ENCODE data around the gene ZBTB11. TPM values are rescaled to one million over a fixed set of nuclear protein-coding genes. Genes with fewer than 3 reads are reported as not detected.
"Not testable (repeated sequence)": the region's sequence is repeated elsewhere in the genome, so short reads cannot be mapped to it uniquely, and the experiment has no call there.

Gene ZBTB11
- total RNA-seq, 1 donor from 2014 or later: 16.2 TPM

- Histone ChIP-seq H3K4me3 (ENCODE audit: low read length in 3 of 3) (no peak overlapping the region), H3K27me3 (ENCODE audit: control insufficient read depth in 3 of 3, insufficient read depth in 3 of 3, low read length in 3 of 3) (no peaks in the 10 kb centered on the region), H3K9ac (ENCODE audit: low read depth in 1 of 3, low read length in 3 of 3) (no peak overlapping the region), H3K4me1 (ENCODE audit: control insufficient read depth in 3 of 3, insufficient read depth in 3 of 3, low read length in 3 of 3) (no peaks in the 10 kb centered on the region), H3K9me3 (ENCODE audit: control insufficient read depth in 3 of 3, low read length in 3 of 3) (no peaks in the 10 kb centered on the region), H3K27ac (ENCODE audit: low read depth, low read length) (no peak overlapping the region), H3K36me3 (ENCODE audit: control insufficient read depth in 3 of 3, insufficient read depth in 3 of 3, low read length in 3 of 3) (no peaks in the 10 kb centered on the region)
These were observed 57.2 kb downstream of the ZBTB11 start for GRCh38 chr3:101619734-101620133.

GRCh38 chr3:101618726-101619125, 58.2 kb downstream of the ZBTB11 start:
- Histone ChIP-seq H3K36me3 (ENCODE audit: control insufficient read depth in 3 of 3, insufficient read depth in 3 of 3, low read length in 3 of 3) (no peaks in the 10 kb centered on the region), H3K9ac (ENCODE audit: low read depth in 1 of 3, low read length in 3 of 3) (no peak overlapping the region), H3K4me3 (ENCODE audit: low read length in 3 of 3) (no peak overlapping the region), H3K4me1 (ENCODE audit: control insufficient read depth in 3 of 3, insufficient read depth in 3 of 3, low read length in 3 of 3) (no peaks in the 10 kb centered on the region), H3K27me3 (ENCODE audit: control insufficient read depth in 3 of 3, insufficient read depth in 3 of 3, low read length in 3 of 3) (no peaks in the 10 kb centered on the region), H3K27ac (ENCODE audit: low read depth, low read length) (no peak overlapping the region), H3K9me3 (ENCODE audit: control insufficient read depth in 3 of 3, low read length in 3 of 3) (no peaks in the 10 kb centered on the region)

- H3K9ac ChIP-seq (ENCODE audit: low read depth in 1 of 3, low read length in 3 of 3): no peak overlapping the region
These were observed 59.5 kb downstream of the ZBTB11 start for GRCh38 chr3:101617478-101617877.

GRCh38 chr3:101615525-101615924, 61.4 kb downstream of the ZBTB11 start:
- Histone ChIP-seq H3K27me3 (ENCODE audit: control insufficient read depth in 3 of 3, insufficient read depth in 3 of 3, low read length in 3 of 3) (no peaks in the 10 kb centered on the region), H3K27ac (ENCODE audit: low read depth, low read length) (no peak overlapping the region), H3K9ac (ENCODE audit: low read depth in 1 of 3, low read length in 3 of 3) (no peak overlapping the region), H3K4me3 (ENCODE audit: low read length in 3 of 3) (no peak overlapping the region), H3K4me1 (ENCODE audit: control insufficient read depth in 3 of 3, insufficient read depth in 3 of 3, low read length in 3 of 3) (no peaks in the 10 kb centered on the region), H3K9me3 (ENCODE audit: control insufficient read depth in 3 of 3, low read length in 3 of 3) (no peaks in the 10 kb centered on the region), H3K36me3 (ENCODE audit: control insufficient read depth in 3 of 3, insufficient read depth in 3 of 3, low read length in 3 of 3) (no peaks in the 10 kb centered on the region)

More at GRCh38 chr3:101617478-101617877, 59.5 kb downstream of the ZBTB11 start:
- no peaks in the 10 kb centered on the region for H3K9me3 ChIP-seq (ENCODE audit: control insufficient read depth in 3 of 3, low read length in 3 of 3)
- H3K36me3 ChIP-seq (ENCODE audit: control insufficient read depth in 3 of 3, insufficient read depth in 3 of 3, low read length in 3 of 3): no peaks in the 10 kb centered on the region
- no peaks in the 10 kb centered on the region for H3K27me3 ChIP-seq (ENCODE audit: control insufficient read depth in 3 of 3, insufficient read depth in 3 of 3, low read length in 3 of 3)
- H3K27ac ChIP-seq (ENCODE audit: low read depth, low read length): no peak overlapping the region
- H3K4me3 ChIP-seq (ENCODE audit: low read length in 3 of 3): no peak overlapping the region
- H3K4me1 ChIP-seq (ENCODE audit: control insufficient read depth in 3 of 3, insufficient read depth in 3 of 3, low read length in 3 of 3): no peaks in the 10 kb centered on the region

GRCh38 chr3:101613014-101613413, 63.9 kb downstream of the ZBTB11 start:
- H3K27ac ChIP-seq (ENCODE audit: low read depth, low read length); H3K4me1 ChIP-seq (ENCODE audit: control insufficient read depth in 3 of 3, insufficient read depth in 3 of 3, low read length in 3 of 3); H3K27me3 ChIP-seq (ENCODE audit: control insufficient read depth in 3 of 3, insufficient read depth in 3 of 3, low read length in 3 of 3); H3K36me3 ChIP-seq (ENCODE audit: control insufficient read depth in 3 of 3, insufficient read depth in 3 of 3, low read length in 3 of 3); H3K4me3 ChIP-seq (ENCODE audit: low read length in 3 of 3); H3K9me3 ChIP-seq (ENCODE audit: control insufficient read depth in 3 of 3, low read length in 3 of 3); H3K9ac ChIP-seq (ENCODE audit: low read depth in 1 of 3, low read length in 3 of 3): not testable (repeated sequence)

GRCh38 chr3:101611023-101611422, 65.9 kb downstream of the ZBTB11 start:
- Histone ChIP-seq H3K27ac (ENCODE audit: low read depth, low read length) (no peak overlapping the region), H3K4me3 (ENCODE audit: low read length in 3 of 3) (no peak overlapping the region), H3K27me3 (ENCODE audit: control insufficient read depth in 3 of 3, insufficient read depth in 3 of 3, low read length in 3 of 3) (no peaks in the 10 kb centered on the region), H3K4me1 (ENCODE audit: control insufficient read depth in 3 of 3, insufficient read depth in 3 of 3, low read length in 3 of 3) (no peaks in the 10 kb centered on the region), H3K9ac (ENCODE audit: low read depth in 1 of 3, low read length in 3 of 3) (no peak overlapping the region), H3K36me3 (ENCODE audit: control insufficient read depth in 3 of 3, insufficient read depth in 3 of 3, low read length in 3 of 3) (no peaks in the 10 kb centered on the region), H3K9me3 (ENCODE audit: control insufficient read depth in 3 of 3, low read length in 3 of 3) (no peaks in the 10 kb centered on the region)

GRCh38 chr3:101605398-101605797, 71.5 kb downstream of the ZBTB11 start:
- not testable (repeated sequence) for H3K9me3 ChIP-seq (ENCODE audit: control insufficient read depth in 3 of 3, low read length in 3 of 3); H3K27ac ChIP-seq (ENCODE audit: low read depth, low read length); H3K27me3 ChIP-seq (ENCODE audit: control insufficient read depth in 3 of 3, insufficient read depth in 3 of 3, low read length in 3 of 3); H3K4me1 ChIP-seq (ENCODE audit: control insufficient read depth in 3 of 3, insufficient read depth in 3 of 3, low read length in 3 of 3); H3K4me3 ChIP-seq (ENCODE audit: low read length in 3 of 3); H3K9ac ChIP-seq (ENCODE audit: low read depth in 1 of 3, low read length in 3 of 3); H3K36me3 ChIP-seq (ENCODE audit: control insufficient read depth in 3 of 3, insufficient read depth in 3 of 3, low read length in 3 of 3)

- H3K27me3 ChIP-seq (ENCODE audit: control insufficient read depth in 3 of 3, insufficient read depth in 3 of 3, low read length in 3 of 3): no peaks in the 10 kb centered on the region
- H3K4me3 ChIP-seq (ENCODE audit: low read length in 3 of 3): no peak overlapping the region
- no peak overlapping the region for H3K9ac ChIP-seq (ENCODE audit: low read depth in 1 of 3, low read length in 3 of 3)
These were observed 73.7 kb downstream of the ZBTB11 start for GRCh38 chr3:101603184-101603583.

GRCh38 chr3:101602731-101603130, 74.2 kb downstream of the ZBTB11 start:
- no peaks in the 10 kb centered on the region for H3K9me3 ChIP-seq (ENCODE audit: control insufficient read depth in 3 of 3, low read length in 3 of 3)
- H3K36me3 ChIP-seq (ENCODE audit: control insufficient read depth in 3 of 3, insufficient read depth in 3 of 3, low read length in 3 of 3): peaks cover 0 to 2% (median 0%) of the 10 kb centered on the region in 3 donors
- no peaks in the 10 kb centered on the region for H3K27me3 ChIP-seq (ENCODE audit: control insufficient read depth in 3 of 3, insufficient read depth in 3 of 3, low read length in 3 of 3)
- no peaks in the 10 kb centered on the region for H3K4me1 ChIP-seq (ENCODE audit: control insufficient read depth in 3 of 3, insufficient read depth in 3 of 3, low read length in 3 of 3)
- H3K9ac ChIP-seq (ENCODE audit: low read depth in 1 of 3, low read length in 3 of 3): no peak overlapping the region
- no peak overlapping the region for H3K4me3 ChIP-seq (ENCODE audit: low read length in 3 of 3)
- H3K27ac ChIP-seq (ENCODE audit: low read depth, low read length): no peak overlapping the region

More at GRCh38 chr3:101603184-101603583, 73.7 kb downstream of the ZBTB11 start:
- no peaks in the 10 kb centered on the region for H3K4me1 ChIP-seq (ENCODE audit: control insufficient read depth in 3 of 3, insufficient read depth in 3 of 3, low read length in 3 of 3)
- H3K9me3 ChIP-seq (ENCODE audit: control insufficient read depth in 3 of 3, low read length in 3 of 3): no peaks in the 10 kb centered on the region
- H3K36me3 ChIP-seq (ENCODE audit: control insufficient read depth in 3 of 3, insufficient read depth in 3 of 3, low read length in 3 of 3): peaks cover 0 to 2% (median 0%) of the 10 kb centered on the region in 3 donors
- H3K27ac ChIP-seq (ENCODE audit: low read depth, low read length): no peak overlapping the region
